HG02981 (cell line): Measurements from ENCODE around the gene MED13L.
"Not testable (repeated sequence)": the region's sequence is repeated elsewhere in the genome, so short reads cannot be mapped to it uniquely, and the experiment has no call there.

Experiments
- ATAC-seq: cut with Tn5 transposase; IDR thresholded peaks from one replicate; pipeline ENCODE4 v1.9.1; 2021; ENCODE audit warnings: mild to moderate bottlenecking, moderate library complexity; ENCODE audit not compliant: unreplicated experiment

MED13L gene

GRCh38 chr12:116304621-116305020 lies 27.1 kb upstream of the MED13L start:
- ATAC-seq = no peak

- ATAC-seq = no peak
Measured at GRCh38 chr12:116303929-116304328, 26.4 kb upstream of the MED13L start.

GRCh38 chr12:116303066-116303465 lies 25.6 kb upstream of the MED13L start:
- no peak for ATAC-seq

GRCh38 chr12:116302166-116303058 lies 24.9 kb upstream of the MED13L start:
- no peak for ATAC-seq

GRCh38 chr12:116301621-116302020 lies 24.1 kb upstream of the MED13L start:
- no peak for ATAC-seq

- ATAC-seq = no peak
Measured at GRCh38 chr12:116299665-116300328, 22.3 kb upstream of the MED13L start.

- ATAC-seq = no peak
Measured at GRCh38 chr12:116299064-116299463, 21.6 kb upstream of the MED13L start.

- ATAC-seq = no peak
Measured at GRCh38 chr12:116298578-116298977, 21.1 kb upstream of the MED13L start.

- no peak for ATAC-seq
Measured at GRCh38 chr12:116297224-116297834, 19.8 kb upstream of the MED13L start.

GRCh38 chr12:116295327-116296263 lies 18.1 kb upstream of the MED13L start:
- no peak for ATAC-seq

- no peak for ATAC-seq
Measured at GRCh38 chr12:116294454-116295165, 17.1 kb upstream of the MED13L start.

- ATAC-seq = no peak
Measured at GRCh38 chr12:116293687-116294453, 16.4 kb upstream of the MED13L start.

GRCh38 chr12:116291218-116291617 lies 13.7 kb upstream of the MED13L start:
- ATAC-seq = no peak

GRCh38 chr12:116288735-116289134 lies 11.2 kb upstream of the MED13L start:
- no peak for ATAC-seq

- ATAC-seq = no peak
Measured at GRCh38 chr12:116287842-116288301, 10.4 kb upstream of the MED13L start.

GRCh38 chr12:116284396-116284795 lies 6.9 kb upstream of the MED13L start:
- no peak for ATAC-seq

GRCh38 chr12:116283881-116284280 lies 6.4 kb upstream of the MED13L start:
- not testable (repeated sequence) for ATAC-seq

GRCh38 chr12:116282371-116283286 lies 5.1 kb upstream of the MED13L start:
- ATAC-seq = no peak
